Iris pigment epithelial cell (primary cell): Measurements from ENCODE around the gene KLF15.
A peak's percentile ranks its signal among the peaks of the same experiment; 100 is the strongest.

Experiments used
- DNase-seq: peaks from one replicate; pipeline ENCODE4 v3.0.0-alpha.2; 2011; ENCODE audit warnings: low read depth

KLF15 gene

DNA sequence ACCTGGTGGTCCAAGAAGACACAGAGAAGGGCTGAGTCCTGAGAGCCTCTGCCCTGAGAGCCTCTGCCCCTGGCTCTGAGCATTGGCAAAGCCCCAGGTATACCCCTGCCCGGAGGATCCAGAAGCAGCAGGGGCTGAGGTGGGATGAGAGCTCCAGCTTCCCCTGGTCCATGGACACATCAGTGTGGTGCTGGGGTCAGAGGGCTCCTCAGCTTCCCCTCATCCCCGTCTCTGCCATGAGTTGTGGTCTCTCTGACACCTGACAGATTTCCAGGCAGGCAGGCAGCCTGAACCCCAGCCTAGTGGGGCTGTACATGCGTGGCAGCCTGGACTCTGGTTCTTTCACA lies 3.5 kb upstream of the KLF15 start:
- DNase-seq: no peak

DNA sequence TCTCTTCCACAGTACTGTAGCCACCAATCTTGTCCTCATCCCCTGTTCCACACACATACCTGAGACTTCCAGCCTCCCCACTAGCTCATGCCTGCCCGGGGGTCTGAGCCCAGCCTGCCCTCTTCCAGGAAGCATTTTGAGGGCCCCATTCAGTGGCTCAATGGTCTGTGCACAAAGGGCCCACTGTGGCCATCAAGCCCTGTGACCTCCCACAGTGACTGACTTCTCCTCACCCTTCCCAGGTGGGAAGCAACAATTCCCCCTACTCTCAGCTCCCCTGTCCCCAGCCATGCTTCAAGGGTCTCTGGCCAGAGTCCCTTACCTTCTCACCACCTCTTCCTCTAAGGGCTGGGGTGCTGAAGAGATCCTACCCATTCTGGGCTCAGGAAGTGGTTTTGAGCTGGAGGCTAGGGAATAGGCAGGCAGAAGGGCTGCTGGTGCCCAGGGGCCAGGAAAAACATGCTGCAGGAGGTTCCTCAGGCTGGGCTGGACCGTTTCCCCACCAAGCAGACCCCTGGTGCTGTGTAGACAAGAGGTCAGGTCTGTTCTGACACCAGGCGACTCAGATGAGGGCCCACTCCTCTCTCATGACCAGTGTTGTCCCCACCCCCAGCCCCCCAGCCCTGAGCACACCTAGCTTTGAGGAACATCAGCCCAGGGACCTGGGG lies 3.0 kb upstream of the KLF15 start:
- no peak for DNase-seq

DNA sequence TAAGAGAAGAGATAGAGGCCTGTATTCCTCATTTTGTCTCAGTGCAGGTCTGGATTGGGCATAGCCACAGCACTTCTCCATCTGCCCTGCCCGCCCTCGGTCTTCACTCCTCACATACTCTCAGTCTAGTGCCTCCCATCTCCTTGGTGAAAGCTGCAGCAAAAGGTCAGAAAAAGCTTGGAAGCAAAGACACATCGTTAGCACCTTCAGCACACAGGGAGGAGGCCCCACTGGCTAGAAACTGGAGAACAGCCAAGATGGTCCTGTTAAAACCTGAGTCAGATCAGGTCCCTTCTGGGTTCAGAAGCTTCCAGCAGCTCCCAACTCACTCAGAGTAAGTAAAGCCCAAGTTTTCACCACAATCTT lies 1.6 kb upstream of the KLF15 start:
- DNase-seq: no peak

DNA sequence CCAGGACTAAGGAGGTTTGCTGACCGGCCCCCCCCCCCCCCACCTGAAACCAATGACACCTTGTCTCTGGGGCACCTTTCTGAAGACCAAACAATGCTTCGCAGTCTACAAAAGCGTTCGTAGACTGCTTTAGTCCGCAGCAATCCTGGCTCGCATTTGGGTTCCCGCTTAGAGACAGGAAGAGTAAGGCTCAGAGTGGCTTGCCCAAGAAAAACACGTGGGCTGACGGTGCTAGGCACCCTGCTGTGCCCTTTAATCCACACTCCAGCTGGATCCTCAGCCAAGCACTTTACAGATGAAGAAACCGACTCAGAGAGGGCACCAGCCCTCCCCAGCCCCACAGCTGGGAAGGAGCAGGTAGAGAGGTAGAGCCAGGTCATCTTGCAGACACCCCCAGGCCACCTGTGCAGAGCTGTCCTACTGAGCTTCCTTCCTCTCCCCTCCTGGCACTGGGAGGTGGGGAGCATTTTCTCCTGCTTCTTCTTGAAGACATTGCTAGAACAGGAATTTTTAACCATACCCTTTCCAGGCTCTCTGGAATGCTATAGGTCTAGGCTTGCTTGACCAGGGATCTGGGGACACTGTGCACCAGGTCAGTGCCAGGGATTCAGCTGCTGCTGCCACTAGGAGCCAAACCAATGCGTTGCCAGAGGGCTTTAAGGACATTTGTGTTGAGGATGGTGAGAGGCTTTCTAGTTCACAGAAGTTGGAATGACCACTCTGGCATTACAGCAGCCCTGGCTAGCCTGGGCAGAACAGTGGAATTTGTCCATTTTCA lies 1.0 kb upstream of the KLF15 start:
- DNase-seq: no peak

DNA sequence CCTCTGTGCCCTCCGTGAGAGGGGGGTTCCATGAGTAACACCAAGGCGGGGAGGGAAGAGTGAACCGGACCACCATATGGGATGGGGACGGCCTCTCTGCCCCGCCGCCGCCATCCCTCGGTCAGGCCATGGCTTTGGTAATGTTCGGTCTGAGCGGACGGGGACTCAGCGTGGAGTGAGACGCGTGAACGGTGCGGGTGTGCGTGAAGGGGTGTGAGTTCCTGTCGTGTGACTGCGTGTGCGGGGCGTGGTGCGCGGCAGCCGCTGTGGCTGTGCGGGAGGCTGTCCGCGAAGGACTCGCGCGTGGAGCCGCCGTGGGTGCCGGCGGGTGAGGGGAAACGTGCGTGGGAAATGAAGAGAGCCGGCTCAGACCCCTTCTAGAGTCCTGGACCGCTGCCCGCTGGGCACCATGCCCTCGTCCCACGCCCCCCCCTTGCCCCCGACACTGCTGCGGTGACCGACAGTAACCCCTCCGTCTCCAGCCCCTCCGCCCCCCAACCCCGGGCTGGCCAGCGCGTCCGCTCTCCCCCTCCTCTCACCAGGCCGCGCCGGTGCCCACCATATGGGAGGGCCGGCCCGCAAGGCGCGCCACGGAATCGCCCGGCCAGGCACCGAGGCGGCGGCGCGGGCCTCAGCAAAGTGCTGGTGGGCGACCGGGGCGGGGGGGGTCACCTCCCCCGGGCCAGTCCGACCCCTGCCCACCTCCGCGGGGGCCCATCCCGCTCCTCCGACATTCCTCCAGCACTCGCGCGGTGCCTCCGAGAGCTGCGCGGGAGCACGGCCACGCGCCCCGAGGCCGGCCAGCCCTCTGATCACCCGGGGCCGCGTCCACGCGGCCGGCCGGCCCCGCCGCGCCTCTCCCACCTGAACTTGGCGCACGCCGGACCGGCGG lies 589 bp downstream of the KLF15 start:
- DNase-seq: peak; percentile 5

DNA sequence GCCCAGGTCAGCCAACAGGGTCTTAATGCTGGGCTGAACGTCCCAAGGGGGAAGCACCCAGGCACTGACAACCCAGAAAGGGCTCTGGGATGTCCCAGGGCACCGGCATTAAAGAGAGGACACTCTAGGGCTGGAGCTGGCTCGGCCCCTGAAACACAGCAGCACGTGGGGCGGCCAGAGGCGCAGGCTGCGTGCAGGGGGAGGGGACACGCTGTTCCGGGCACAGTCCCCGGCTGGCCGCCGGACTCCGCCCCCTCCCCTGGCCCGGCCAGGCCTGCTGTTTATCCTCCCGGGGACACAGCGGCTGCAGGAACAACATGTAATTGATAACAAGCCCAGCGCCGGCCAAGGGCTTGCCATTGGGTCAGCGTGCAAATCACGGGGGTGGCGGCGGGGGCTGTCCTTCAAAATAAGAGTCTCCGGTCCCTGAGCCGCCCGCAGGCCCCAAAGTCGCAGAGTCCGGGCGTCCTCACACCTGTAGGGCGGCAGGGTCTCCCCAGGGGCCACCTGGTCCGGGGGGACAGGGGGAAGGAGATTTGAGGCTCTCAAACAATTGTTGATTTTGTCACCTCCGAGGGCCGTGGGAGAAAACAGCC lies 1.3 kb downstream of the KLF15 start:
- DNase-seq: peak; percentile 78

DNA sequence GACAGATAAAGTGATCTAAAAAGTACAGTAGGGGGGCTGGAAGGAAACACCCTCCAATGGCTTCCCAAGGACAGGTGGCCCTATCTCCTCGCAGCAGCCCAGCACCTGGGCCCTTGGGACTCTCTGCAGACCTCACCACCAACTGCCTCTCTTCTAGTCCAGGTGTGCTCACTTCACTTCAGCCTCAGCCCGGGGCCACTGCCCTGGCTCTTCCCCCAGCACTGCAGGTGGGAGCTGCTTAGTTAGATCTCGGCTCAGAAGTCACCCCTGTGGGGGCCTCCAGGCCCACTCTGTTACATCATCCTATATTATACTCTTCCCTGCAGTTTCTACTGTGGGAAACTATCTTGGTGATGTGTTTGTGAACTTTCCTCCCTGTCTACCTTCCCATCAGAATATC lies 2.0 kb downstream of the KLF15 start:
- DNase-seq: no peak

DNA sequence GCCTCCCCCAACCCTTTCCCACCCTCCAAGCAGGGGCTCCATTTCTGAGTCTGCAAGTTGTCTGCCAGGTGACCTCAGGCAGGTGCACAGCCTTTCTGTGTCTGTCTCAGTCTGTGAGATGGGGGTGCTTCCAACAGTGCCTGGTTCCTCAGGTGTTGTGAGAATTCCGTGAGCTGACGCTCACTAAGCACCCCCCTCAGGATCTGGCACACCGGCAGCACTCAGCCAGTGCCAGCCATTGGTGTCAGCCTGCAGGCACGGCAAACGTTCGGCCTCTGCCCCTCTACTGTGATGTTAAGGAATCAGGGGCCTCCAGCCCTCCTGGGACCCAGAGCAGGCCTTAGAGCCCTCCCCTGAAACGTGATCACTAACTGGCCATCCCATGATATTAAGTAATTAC lies 2.4 kb downstream of the KLF15 start:
- no peak for DNase-seq

DNA sequence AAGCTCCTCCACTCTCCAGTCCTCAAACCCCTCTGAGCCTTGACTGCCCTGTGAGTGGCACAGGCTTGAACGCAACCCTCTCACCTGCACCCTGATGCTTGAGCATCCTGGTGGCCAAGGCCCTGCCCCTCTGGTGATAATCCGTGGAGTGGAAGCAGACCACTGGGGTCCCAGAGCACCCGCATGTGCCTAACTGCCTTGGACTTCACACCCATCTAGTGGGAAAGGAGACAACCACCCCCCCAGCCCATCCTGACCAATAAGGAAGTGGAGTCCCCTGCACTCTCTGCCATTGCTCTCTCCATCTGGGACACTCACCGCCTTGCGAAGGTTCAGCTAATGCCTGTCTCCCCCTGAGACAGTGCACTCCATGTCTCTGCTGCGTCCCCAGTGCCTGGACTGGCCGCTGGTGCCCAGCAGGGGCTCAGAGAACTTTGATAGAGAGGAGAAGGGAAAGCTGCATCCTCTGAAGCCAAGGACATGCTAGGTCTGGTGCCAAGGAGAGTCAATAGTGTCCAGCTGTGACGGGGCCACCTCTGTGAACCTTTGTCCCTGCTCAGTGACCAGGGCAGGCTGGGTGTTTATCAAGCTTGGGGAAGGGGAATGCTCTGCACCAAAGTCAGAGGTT lies 3.4 kb downstream of the KLF15 start:
- no peak for DNase-seq

DNA sequence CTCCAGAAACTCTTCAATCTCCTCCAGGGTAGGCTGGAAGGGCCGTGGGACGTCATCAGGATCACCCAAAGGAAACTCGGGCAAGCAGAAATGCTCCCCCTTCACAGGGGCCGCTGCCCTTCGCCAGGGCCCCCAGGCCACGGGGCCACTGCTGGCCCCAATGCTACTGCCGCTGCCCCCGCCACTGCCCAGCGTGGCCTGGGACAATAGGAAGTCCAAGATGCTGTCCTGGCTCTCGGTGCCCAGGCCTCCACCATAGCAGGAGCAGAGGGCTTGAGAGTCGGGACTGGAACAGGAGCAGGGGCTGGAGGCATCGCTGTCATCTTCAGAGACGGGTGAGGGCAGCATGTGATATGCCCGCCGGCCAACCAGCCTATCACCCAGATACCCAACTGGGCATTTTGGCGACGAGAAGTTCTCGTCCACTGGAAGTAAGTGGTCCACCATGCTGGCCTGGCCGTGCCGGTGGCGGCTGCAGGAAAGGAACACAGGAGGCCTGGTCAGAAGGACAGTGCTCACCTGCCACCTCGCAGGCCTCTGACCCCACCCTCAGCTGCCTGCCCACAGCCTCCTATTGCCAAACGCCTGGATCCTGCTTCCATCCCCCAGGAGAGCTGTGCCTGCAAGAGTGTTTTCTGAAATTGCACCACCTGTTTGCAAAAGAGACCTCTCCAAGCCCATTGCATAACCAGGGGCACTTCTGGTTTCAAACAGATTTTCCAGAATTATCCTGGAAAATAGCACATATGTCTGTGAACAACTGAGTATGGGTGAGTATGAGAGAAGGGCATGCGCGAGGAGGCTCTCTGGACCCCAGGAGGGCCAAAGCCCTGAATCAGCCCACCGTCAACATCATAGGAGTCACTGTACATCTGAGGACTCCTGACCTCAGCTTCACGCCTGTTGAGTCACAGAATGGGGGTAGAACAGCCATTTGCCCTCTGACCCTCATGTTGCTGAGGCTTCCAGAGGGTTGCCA lies 4.4 kb downstream of the KLF15 start:
- peak; percentile 56 for DNase-seq

DNA sequence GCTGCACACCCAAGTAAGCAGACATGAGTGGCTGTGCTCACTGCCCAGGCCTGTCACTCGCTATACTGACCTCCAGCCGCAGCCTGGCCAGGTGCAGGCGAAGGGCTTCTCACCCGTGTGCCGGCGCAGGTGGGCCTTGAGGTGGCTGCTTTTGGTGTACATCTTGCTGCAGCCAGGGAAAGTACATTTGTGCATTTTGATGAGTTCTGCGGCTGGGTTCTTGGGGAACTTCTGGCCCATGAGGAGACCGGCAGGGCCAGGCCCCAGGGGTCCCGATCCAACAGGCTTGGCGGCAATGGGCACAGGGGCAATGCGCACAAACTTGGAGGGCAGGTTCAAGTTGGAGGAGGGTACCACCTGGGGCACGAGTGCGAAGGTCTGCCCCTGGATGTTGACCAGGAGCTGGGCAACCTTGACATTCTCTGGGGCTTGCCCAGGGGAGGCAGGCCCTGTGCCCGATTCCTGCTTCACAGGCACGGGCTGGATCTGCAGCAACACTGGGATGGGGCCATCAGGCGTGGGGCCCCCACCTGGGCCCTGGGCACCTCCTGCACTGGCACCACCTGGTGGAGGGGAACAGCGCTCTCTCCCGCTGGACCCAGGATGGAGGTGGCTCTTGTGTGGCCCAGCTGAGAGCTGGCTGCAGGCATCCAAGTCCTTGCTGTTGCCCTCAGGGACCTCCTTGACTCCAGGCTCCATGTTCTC lies 5.3 kb downstream of the KLF15 start:
- no peak for DNase-seq

DNA sequence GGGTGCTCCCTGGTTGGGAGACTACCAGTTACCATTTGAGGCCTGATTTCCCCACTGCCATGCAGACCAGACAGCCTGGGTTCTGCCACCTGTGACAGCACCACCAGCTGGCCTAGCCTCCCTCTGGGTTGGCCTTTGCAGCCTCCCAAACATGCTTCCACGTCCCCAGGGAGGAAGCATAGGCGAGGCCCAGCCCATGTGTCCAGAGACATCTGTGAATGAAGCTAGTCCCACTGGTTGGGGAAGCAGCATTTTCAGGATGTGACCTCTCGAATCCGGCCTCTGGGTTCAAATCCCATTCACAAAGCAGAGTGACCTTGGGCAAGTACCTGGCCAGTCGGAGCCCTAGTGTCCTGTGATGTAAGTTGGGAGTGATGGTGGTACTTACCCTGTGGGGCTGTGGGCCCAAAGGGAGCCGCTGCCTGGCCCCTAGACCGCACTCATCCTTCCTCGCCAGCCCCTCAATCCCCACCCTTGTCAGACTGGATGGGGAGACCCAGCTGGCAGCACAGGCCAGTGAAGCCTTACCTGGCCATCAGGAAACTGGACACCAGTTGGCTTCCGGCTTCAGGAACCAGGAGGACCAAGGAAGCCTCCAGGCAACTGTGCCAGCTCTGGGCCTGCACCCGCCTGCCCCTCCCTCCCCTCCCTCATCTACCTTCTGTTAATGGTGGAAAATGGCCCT lies 6.0 kb downstream of the KLF15 start:
- no peak for DNase-seq

DNA sequence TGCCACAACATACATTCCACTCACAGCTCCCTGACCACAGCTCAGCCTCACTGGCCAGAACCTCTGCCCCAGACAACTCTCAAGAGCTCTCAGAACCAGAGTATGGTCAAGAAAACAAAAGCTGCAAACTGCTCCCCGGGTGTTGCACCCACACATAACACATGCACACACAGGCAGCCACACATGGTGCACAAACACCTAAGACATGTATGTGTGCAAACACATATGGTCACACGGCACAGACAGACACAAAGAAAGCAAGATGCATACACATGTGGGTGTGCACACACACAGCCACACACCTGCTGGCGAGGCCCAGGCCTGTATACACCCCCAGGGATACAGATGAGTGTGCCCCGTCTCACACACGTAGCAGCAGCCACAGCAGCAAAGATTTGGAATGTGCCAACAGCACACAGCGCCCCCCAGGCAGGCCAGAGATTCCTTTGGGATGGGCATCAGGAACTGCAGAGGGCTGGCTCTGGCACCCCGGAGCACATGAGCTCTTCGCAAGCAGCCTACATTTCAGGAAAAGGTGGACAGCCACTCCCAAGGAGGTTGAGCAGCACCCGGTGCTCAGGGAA lies 6.6 kb downstream of the KLF15 start:
- no peak for DNase-seq

DNA sequence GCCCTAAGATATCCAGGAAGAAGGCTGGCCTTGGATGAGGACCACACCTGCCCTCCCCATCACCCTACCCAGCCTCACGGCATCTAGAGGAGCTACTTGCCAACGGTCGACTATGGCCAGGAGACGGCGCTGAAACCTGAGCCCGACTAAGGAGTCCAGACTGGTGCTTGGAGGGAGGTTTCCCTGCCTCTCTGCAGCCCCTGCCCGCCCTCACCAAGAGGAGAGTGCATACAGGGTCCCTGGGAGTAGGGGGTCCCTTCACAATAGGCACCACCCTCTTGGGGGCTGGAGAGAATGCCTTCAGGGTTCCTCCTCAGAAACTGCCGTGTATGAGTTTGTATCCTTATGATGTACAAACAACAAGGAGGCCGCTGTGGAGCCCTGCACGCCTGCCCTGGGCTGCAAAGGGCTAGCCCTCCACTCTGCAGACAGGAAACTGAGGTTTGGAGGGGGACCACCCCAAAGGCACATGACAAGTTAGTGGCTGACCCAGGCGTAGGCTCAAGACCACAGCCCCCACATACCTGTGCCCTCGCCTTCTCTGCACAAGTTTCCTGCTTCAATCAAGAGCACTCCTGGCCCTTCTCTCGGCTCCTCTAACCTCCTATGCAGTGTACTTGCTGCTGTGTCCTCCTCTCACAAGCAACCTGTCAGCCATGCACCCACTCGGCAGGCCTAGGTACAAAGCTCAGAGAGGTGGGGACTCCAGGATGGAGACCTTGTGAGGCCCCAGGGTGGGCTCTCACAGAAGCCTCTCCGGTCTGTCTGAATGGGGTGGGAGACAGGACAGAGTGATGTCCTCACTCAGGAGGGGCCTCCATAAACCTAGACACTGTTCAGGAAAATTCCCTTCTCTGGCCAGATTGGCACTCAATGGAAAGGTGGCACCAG lies 7.4 kb downstream of the KLF15 start:
- no peak for DNase-seq

DNA sequence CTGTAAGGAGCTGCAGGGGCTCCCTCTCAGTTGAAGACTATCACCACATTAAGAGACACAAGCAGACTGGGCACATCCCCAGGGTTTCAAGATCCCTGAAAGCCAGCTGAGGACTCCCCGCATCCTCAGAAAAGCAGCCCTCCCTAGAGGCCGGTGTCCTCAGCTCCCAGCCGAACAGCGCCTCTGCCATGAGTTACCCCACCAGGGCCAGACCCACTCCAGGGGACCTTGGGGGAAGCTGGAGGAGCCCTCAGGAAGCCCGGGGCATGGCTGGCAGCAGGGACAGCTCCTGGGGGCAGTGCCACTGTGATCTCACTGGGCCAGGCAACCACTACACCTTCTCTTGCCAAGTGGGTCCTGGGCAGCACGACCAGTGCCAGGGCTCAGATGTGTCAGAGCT lies 8.1 kb downstream of the KLF15 start:
- DNase-seq: no peak

DNA sequence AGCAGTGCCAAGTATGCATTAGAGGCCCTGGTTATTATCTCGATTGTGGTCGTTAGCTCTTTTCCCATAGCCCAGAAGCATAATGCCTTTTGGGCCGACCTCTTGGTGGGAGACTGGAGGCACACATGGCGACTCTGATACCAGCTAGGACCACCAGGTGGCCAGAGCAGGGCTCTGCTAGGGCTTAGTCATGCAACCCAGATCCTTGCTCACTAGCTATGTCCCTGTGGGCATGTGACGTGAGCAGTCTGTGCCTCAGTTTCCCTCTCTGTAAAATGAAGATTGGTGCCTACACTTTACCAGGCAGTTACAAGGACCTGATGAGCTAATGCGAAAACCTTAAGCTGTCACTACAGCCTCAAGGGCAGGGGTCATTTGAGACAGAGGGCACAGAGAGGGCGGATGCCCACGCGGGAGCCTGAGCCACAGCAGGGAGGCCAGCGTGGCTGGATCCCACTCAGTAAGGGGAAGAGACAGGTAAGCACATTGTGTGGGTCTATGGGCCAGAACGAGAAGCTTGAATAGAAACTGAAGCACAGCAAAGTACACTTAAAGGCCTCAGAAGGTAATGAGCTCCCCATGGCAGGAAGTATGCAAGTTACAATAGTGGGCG lies 8.8 kb downstream of the KLF15 start:
- DNase-seq: no peak

DNA sequence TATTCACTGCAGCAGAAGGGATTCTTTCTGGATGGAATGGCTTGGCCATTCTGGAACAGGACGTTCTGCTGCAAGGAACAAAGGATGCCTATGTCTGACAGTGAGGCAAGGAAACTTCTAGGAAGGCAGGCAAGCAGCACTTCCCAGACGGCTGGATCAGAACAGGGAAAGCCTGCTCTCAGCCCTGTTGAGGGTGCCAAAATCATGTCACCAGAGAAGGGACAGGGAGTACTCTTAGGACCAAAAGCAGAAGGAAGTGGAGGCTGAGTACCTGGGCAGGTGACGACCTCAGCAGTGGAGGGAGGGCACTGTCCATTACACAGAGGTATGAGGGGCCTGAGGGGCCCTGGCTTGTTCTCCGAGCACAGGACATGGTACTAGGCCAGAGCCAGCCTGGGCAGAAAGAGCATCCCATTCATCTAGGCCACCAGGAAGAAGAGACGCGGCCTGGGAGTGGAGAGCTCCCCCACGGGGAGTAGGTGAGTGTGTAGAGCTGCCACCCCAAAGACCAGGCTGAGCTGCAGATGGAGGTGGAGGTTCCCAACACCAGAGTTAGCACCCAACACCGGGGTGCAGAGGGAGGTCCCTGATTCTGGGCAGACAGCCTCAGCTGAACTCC lies 9.6 kb downstream of the KLF15 start:
- DNase-seq: no peak
